GM18519 (cell line): ENCODE measurements around the gene SLC29A1.
A peak's percentile ranks its signal among the peaks of the same experiment; 100 is the strongest.

Experiments used
- ATAC-seq: cut with Tn5 transposase; IDR thresholded peaks from one replicate; pipeline ENCODE4 v1.9.1; 2021; ENCODE audit warnings: mild to moderate bottlenecking, moderate library complexity; ENCODE audit not compliant: unreplicated experiment, low FRiP score

Gene SLC29A1

GRCh38 chr6:44251576-44252524 lies 28.5 kb downstream of the SLC29A1 start:
- no peak for ATAC-seq

GRCh38 chr6:44253307-44254101 lies 30.1 kb downstream of the SLC29A1 start:
- no peak for ATAC-seq

- no peak for ATAC-seq
Measured at GRCh38 chr6:44254191-44255104, 31.1 kb downstream of the SLC29A1 start.

GRCh38 chr6:44255105-44255808 lies 31.9 kb downstream of the SLC29A1 start:
- no peak for ATAC-seq

- no peak for ATAC-seq
Measured at GRCh38 chr6:44255871-44256774, 32.7 kb downstream of the SLC29A1 start.

- no peak for ATAC-seq
Measured at GRCh38 chr6:44256775-44257024, 33.3 kb downstream of the SLC29A1 start.

- ATAC-seq = peak; percentile 30
Measured at GRCh38 chr6:44257025-44257752, 33.8 kb downstream of the SLC29A1 start, which contains the start of gene SLC35B2. SLC35B2 (minus strand) TSS chr6:44257528; CDS start chr6:44257410, 118 bp downstream.

GRCh38 chr6:44257753-44258324 lies 34.4 kb downstream of the SLC29A1 start:
- peak; percentile 9 for ATAC-seq

GRCh38 chr6:44258325-44258863 lies 35.0 kb downstream of the SLC29A1 start:
- ATAC-seq = no peak

GRCh38 chr6:44258921-44259320 lies 35.5 kb downstream of the SLC29A1 start:
- ATAC-seq = no peak

GRCh38 chr6:44260011-44260410 lies 36.6 kb downstream of the SLC29A1 start:
- no peak for ATAC-seq

- no peak for ATAC-seq
Measured at GRCh38 chr6:44260451-44261297, 37.3 kb downstream of the SLC29A1 start.

- no peak for ATAC-seq
Measured at GRCh38 chr6:44261581-44261980, 38.2 kb downstream of the SLC29A1 start.

GRCh38 chr6:44262467-44263353 lies 39.3 kb downstream of the SLC29A1 start:
- ATAC-seq = no peak

- ATAC-seq = no peak
Measured at GRCh38 chr6:44263354-44264100, 40.1 kb downstream of the SLC29A1 start.
